Spleen (tissue), 11 donors: ENCODE measurements around the gene HDAC9. TPM values are rescaled to one million over a fixed set of nuclear protein-coding genes. Genes with fewer than 3 reads are reported as not detected.

Experiments
- DNase-seq: peaks from one replicate; pipeline ENCODE4 v3.0.0-alpha.2; 2020
- H3K27ac ChIP-seq, 8 donors: fragments of 200-600 bp; sonication (generic) in 7 of 8; 1 replicate in 4 of 8; 2 replicates in 4 of 8; pipeline versions ENCODE4 v1.5.0 to v1.8.0; 2016 to 2021; ENCODE audit warnings: inconsistent platforms in 4 of 8, mild to moderate bottlenecking in 4 of 8, moderate library complexity in 1 of 8
- H3K27me3 ChIP-seq, 7 donors: fragments of 200-600 bp; sonication (generic) in 6 of 7; replicated peaks in 1 of 7; 1 replicate in 4 of 7; 2 replicates in 3 of 7; pipeline versions ENCODE4 v1.5.0 to v1.8.0; 2016 to 2021; ENCODE audit warnings: inconsistent platforms in 3 of 7, mild to moderate bottlenecking in 1 of 7
- H3K36me3 ChIP-seq, 6 donors: fragments of 200-600 bp; sonication (generic) in 5 of 6; 1 replicate in 4 of 6; 2 replicates in 2 of 6; pipeline versions ENCODE4 v1.5.0 to v1.8.0; 2016 to 2021; ENCODE audit warnings: inconsistent platforms in 2 of 6
- H3K4me1 ChIP-seq, 6 donors: fragments of 200-600 bp; sonication (generic) in 5 of 6; 1 replicate in 3 of 6; 2 replicates in 3 of 6; pipeline versions ENCODE4 v1.5.0 to v1.8.0; 2016 to 2021; ENCODE audit warnings: inconsistent platforms in 3 of 6
- H3K4me3 ChIP-seq, 8 donors: fragments of 200-600 bp; sonication (generic) in 7 of 8; 1 replicate in 4 of 8; 2 replicates in 4 of 8; pipeline versions ENCODE4 v1.5.0 to v1.8.0; 2016 to 2021; ENCODE audit warnings: inconsistent platforms in 4 of 8, mild to moderate bottlenecking in 4 of 8, moderate library complexity in 2 of 8
- H3K9me3 ChIP-seq, 8 donors: fragments of 200-600 bp; sonication (generic) in 7 of 8; 1 replicate in 4 of 8; 2 replicates in 4 of 8; pipeline versions ENCODE4 v1.5.0 to v1.8.0; 2016 to 2021; ENCODE audit warnings: inconsistent platforms in 4 of 8
- POLR2A ChIP-seq, 3 donors: fragments of 450-650 bp; IDR thresholded peaks; one replicate each; pipeline ENCODE4 v1.5.1; 2017; ENCODE audit warnings: antibody characterized with exemption in 3 of 3, mild to moderate bottlenecking in 1 of 3
- POLR2AphosphoS5 ChIP-seq, 3 donors: sonication (generic); formaldehyde crosslinking; IDR thresholded peaks; one replicate each; pipeline ENCODE4 v1.5.1; 2017; ENCODE audit warnings: antibody characterized with exemption in 3 of 3
- WGBS, 5 donors: extraction: QIAGEN DNeasy Blood & Tissue Kit in 3 of 5; methylation state at CpG; one replicate each; pipeline versions ENCODE4 v1.1.5 to v1.1.7; 2013 to 2018; 5-methylcytosine and 5-hydroxymethylcytosine counted together
- intact Hi-C: fragments of 100-400 bp; cut with DNase I; formaldehyde crosslinking; loops from one replicate; pipeline ENCODE4 v1.15.0; 2023; ENCODE audit warnings: low total_unique reads
- polyA plus RNA-seq, 3 donors: library from polyadenylated mRNA; stranded (reverse); fragments of 200-250 nt; gene quantifications; one replicate each; pipeline ENCODE4 v1.2.1, GENCODE V29; 2013
- total RNA-seq, 7 donors: library from RNA; depleted of rRNA in 3 of 7; stranded (reverse); fragments of >200 nt in 3 of 7; fragmentation: NEBNext Ultra II Directional in 4 of 7; extraction: Animal tissue kit (Norgen Biotek cat#: 25700) in 4 of 7; gene quantifications; one replicate each; pipeline versions ENCODE4 v1.1.0 to v1.2.1, GENCODE V29; 2016 to 2021
- TF ChIP-seq, protein P1 (sequence below), 11 experiments: fragments of 200-600 bp in 7 of 11; fragments of 450-650 bp in 4 of 11; sonication (generic) in 4 of 11; IDR thresholded peaks in 8 of 11; conservative IDR thresholded peaks in 3 of 11; 1 replicate in 7 of 11; 2 replicates in 4 of 11; pipeline versions ENCODE4 v1.4.0 to v1.8.0; 2016 to 2021; ENCODE audit warnings: antibody characterized with exemption in 11 of 11, inconsistent platforms in 4 of 11, mild to moderate bottlenecking in 1 of 11
- donor health status: healthy with polysubstance abuse.
- donor health status: DM: no; HTN: no; CAD: no; lungs with moderate emphysema.
- donor health status: DM: no; HTN: no; CAD: no.
- donor health status: Bipolar disorder and iron deficiency.
- donor health status: healthy.
- donor health status: DM: no; HTN: no; CAD: no.
- donor health status: DM: yes; HTN: yes; CAD: no.

HDAC9 gene
- total and polyA plus RNA-seq, 10 donors, result 15.9 to 100 (median 66.1) TPM

DNA sequence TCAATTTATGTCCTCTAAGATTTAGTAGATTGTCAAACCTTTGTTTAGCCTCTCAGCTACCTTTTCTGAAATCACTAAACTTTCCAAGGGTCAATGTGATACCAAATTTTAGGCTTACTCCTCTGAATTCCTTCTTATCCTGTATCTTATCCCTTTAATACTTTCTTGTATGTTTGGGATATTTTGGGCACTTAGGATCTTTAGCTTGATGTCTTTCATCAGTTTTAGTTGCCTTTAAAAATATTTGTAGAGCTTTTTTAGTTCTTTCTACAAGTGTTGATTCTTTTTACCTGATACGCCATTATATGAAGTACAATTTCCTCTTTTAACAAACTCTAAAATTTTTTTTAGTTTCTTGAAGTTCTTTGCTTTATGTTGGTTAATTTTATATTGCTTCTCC lies 30.7 kb upstream of the HDAC9 start:
- 92 to 96% (median 93%) methylated on average over 1 of the region's 1 CpG for WGBS, 5 donors
- Histone ChIP-seq H3K4me1 (peaks cover 0 to 9% (median 1%) of the 10 kb centered on the region in 6 donors), H3K27ac (no peak overlapping the region), H3K36me3 (no peaks in the 10 kb centered on the region), H3K9me3 (no peaks in the 10 kb centered on the region), H3K4me3 (no peak overlapping the region), H3K27me3 (no peaks in the 10 kb centered on the region)
- no peak for DNase-seq
- intact Hi-C loops, result no loop called here
- no peak for TF ChIP-seq POLR2AphosphoS5 (IDR thresholded peaks at IDR 0.05)
- no peak for TF ChIP-seq POLR2A (IDR thresholded peaks at IDR 0.05)
- TF ChIP-seq, protein P1, sequence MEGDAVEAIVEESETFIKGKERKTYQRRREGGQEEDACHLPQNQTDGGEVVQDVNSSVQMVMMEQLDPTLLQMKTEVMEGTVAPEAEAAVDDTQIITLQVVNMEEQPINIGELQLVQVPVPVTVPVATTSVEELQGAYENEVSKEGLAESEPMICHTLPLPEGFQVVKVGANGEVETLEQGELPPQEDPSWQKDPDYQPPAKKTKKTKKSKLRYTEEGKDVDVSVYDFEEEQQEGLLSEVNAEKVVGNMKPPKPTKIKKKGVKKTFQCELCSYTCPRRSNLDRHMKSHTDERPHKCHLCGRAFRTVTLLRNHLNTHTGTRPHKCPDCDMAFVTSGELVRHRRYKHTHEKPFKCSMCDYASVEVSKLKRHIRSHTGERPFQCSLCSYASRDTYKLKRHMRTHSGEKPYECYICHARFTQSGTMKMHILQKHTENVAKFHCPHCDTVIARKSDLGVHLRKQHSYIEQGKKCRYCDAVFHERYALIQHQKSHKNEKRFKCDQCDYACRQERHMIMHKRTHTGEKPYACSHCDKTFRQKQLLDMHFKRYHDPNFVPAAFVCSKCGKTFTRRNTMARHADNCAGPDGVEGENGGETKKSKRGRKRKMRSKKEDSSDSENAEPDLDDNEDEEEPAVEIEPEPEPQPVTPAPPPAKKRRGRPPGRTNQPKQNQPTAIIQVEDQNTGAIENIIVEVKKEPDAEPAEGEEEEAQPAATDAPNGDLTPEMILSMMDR (IDR thresholded peaks at IDR 0.05 in 8 of 11, conservative IDR thresholded peaks at IDR 0.05 in 3 of 11), result no peak

DNA sequence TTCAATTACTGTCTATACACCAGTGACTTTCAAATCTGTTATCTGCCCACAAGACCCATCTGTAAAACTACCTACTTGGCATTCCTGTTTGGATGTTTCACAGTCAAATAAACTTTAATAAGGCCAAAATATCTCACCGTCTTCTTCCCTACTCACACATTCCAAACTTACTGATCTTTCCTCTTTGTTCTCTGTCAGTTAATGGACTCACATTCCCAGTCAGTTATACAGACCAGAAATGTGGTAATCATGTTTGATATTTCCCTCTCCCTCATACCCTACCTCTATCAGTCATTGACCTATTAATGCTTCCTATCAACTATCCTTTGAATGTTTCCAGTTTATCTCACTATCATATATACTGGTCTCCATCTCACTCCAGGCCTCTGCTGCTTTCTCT lies 28.5 kb upstream of the HDAC9 start:
- no peak for DNase-seq
- intact Hi-C loops, result no loop called here
- Histone ChIP-seq H3K27me3 (no peaks in the 10 kb centered on the region), H3K27ac (no peak overlapping the region), H3K9me3 (no peaks in the 10 kb centered on the region), H3K4me3 (no peak overlapping the region), H3K4me1 (peaks cover 0 to 5% (median 0%) of the 10 kb centered on the region in 6 donors), H3K36me3 (no peaks in the 10 kb centered on the region)
- 70 to 100% (median 82%) methylated on average over 1 of the region's 1 CpG for WGBS, 5 donors
- TF ChIP-seq POLR2A (IDR thresholded peaks at IDR 0.05) (no peak), POLR2AphosphoS5 (IDR thresholded peaks at IDR 0.05) (no peak)
- TF ChIP-seq, protein P1 (IDR thresholded peaks at IDR 0.05 in 8 of 11, conservative IDR thresholded peaks at IDR 0.05 in 3 of 11), result no peak

GRCh38 chr7:18468795-18469194 lies 26.8 kb upstream of the HDAC9 start:
- H3K4me1 ChIP-seq, result peaks cover 0 to 5% (median 0%) of the 10 kb centered on the region in 6 donors
- H3K9me3 ChIP-seq, result no peaks in the 10 kb centered on the region
- H3K4me3 ChIP-seq, result no peak overlapping the region
- no peaks in the 10 kb centered on the region for H3K36me3 ChIP-seq
- no peak overlapping the region for H3K27ac ChIP-seq
- no peak for DNase-seq
- TF ChIP-seq POLR2A (IDR thresholded peaks at IDR 0.05), result no peak
- TF ChIP-seq, protein P1 (IDR thresholded peaks at IDR 0.05 in 8 of 11, conservative IDR thresholded peaks at IDR 0.05 in 3 of 11), result no peak
- TF ChIP-seq POLR2AphosphoS5 (IDR thresholded peaks at IDR 0.05), result no peak
- intact Hi-C loops, result no loop called here
- H3K27me3 ChIP-seq, result no peaks in the 10 kb centered on the region

DNA sequence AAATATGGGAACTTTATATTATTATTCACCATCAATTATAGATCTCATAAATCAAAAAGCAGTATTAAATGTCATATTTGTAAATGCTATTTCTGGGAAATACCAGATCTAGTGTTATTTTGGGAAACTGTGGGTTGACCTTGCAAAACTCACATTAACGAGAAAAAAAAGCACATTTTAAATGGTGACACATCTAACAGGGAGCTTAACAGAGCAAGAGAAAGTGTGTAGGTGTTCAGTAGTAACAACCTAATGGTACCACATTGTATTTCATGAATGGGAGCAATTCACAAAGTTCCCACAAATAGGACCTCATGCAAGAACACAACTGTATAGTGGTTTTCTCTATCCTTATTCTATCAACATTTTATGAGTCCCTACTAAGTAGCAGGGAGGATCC lies 26.2 kb upstream of the HDAC9 start:
- Histone ChIP-seq H3K4me3 (no peak overlapping the region), H3K4me1 (peaks cover 0 to 5% (median 0%) of the 10 kb centered on the region in 6 donors), H3K27me3 (no peaks in the 10 kb centered on the region), H3K36me3 (no peaks in the 10 kb centered on the region), H3K27ac (no peak overlapping the region), H3K9me3 (no peaks in the 10 kb centered on the region)
- no peak for DNase-seq
- TF ChIP-seq, protein P1 (IDR thresholded peaks at IDR 0.05 in 8 of 11, conservative IDR thresholded peaks at IDR 0.05 in 3 of 11), result no peak
- TF ChIP-seq POLR2A (IDR thresholded peaks at IDR 0.05) (no peak), POLR2AphosphoS5 (IDR thresholded peaks at IDR 0.05) (no peak)
- intact Hi-C loops, result no loop called here
- 28 to 44% (median 40%) methylated on average over 1 of the region's 1 CpG for WGBS, 5 donors
